A673 (cell line): ENCODE data around the gene ELFN1. TPM values are rescaled to one million over a fixed set of nuclear protein-coding genes. Genes with fewer than 3 reads are reported as not detected.

Experiments used
- BruUV-seq: library from RNA; stranded (reverse); fragments of 400-500 nt; replicated peaks from 2 replicates; lab custom pipeline; 2021; lab: Mats Ljungman, UMichigan
- CTCF ChIA-PET: fragments of 300-600 bp; sonication (Branson Sonifier 250); formaldehyde crosslinking; loops from one replicate; lab custom pipeline; 2022; ENCODE audit warnings: antibody characterized with exemption; lab: Charles Lee
- POLR2A ChIA-PET: fragments of 300-600 bp; sonication (Branson Sonifier 250); formaldehyde crosslinking; loops from one replicate; lab custom pipeline; 2022; ENCODE audit warnings: antibody characterized with exemption; ENCODE audit not compliant: low non-redundant PET; lab: Charles Lee
- DNase-seq: peaks from one replicate; pipeline ENCODE4 v3.0.0-alpha.2; 2015; ENCODE audit warnings: low spot score
- H3K27ac ChIP-seq: fragments of 200-600 bp; sonication (generic); 2 replicates; pipeline ENCODE4 v1.5.1; 2016; ENCODE audit warnings: mixed run types, low read depth, mild to moderate bottlenecking, mixed read lengths, antibody characterized with exemption, low read length; ENCODE audit not compliant: poor library complexity, severe bottlenecking
- H3K27me3 ChIP-seq: fragments of 200-600 bp; sonication (generic); replicated peaks from 2 replicates; pipeline ENCODE4 v1.6.1; 2017; ENCODE audit warnings: mixed run types, low read depth, mild to moderate bottlenecking, mixed read lengths, antibody characterized with exemption, low read length; ENCODE audit not compliant: insufficient read depth, poor library complexity
- H3K36me3 ChIP-seq: fragments of 200-600 bp; sonication (generic); 2 replicates; pipeline ENCODE4 v1.6.1; 2016; ENCODE audit warnings: mixed run types, mild to moderate bottlenecking, mixed read lengths, antibody characterized with exemption, low read length; ENCODE audit not compliant: insufficient read depth, poor library complexity, severe bottlenecking
- H3K4me1 ChIP-seq: fragments of 200-600 bp; sonication (generic); 2 replicates; pipeline ENCODE4 v1.6.1; 2017; ENCODE audit warnings: mixed run types, mild to moderate bottlenecking, mixed read lengths, antibody characterized with exemption, low read length; ENCODE audit not compliant: insufficient read depth, poor library complexity, severe bottlenecking
- H3K4me3 ChIP-seq: fragments of 200-600 bp; sonication (generic); 2 replicates; pipeline ENCODE4 v1.5.1; 2016; ENCODE audit warnings: low read depth, mixed run types, mild to moderate bottlenecking, mixed read lengths, low read length; ENCODE audit not compliant: poor library complexity, severe bottlenecking
- H3K9me3 ChIP-seq: fragments of 200-600 bp; sonication (generic); 2 replicates; pipeline ENCODE4 v1.6.1; 2016; ENCODE audit warnings: mixed run types, low read depth, mild to moderate bottlenecking, mixed read lengths, antibody characterized with exemption, low read length; ENCODE audit not compliant: poor library complexity, severe bottlenecking
- CTCF ChIP-seq: fragments of 300-800, 200-600 bp; sonication (generic); conservative IDR thresholded peaks from 2 replicates; pipeline ENCODE4 v1.5.1; 2017; ENCODE audit warnings: low read depth, mild to moderate bottlenecking, antibody characterized with exemption, low read length, moderate library complexity, mixed read lengths
- EZH2 ChIP-seq: fragments of 200-600 bp; sonication (generic); IDR thresholded peaks from 2 replicates; pipeline ENCODE4 v1.6.1; 2017; ENCODE audit warnings: borderline replicate concordance, low read depth, mild to moderate bottlenecking, mixed read lengths, antibody characterized with exemption, low read length; ENCODE audit not compliant: poor library complexity, severe bottlenecking
- intact Hi-C: fragments of 100-400 bp; cut with micrococcal nuclease; formaldehyde crosslinking; loops from one replicate; pipeline ENCODE4 v1.10.0; 2022; ENCODE audit not compliant: unreplicated experiment
- total RNA-seq: library from RNA; stranded (reverse); gene quantifications from 2 replicates; pipeline ENCODE4 v1.2.3, GENCODE V29; 2021

The ELFN1 gene
- total RNA-seq, 1 experiment from 2014 or later = not detected

GRCh38 chr7:1679966-1680730, 10.1 kb downstream of the ELFN1 start:
- DNase-seq = no peak
- CTCF ChIA-PET = no interaction called here
- POLR2A ChIA-PET = no interaction called here

GRCh38 chr7:1681581-1681980, 11.5 kb downstream of the ELFN1 start:
- Histone ChIP-seq H3K4me3 (no peak overlapping the region), H3K27ac (no peak overlapping the region), H3K36me3 (no peaks in the 10 kb centered on the region), H3K27me3 (peaks cover 21% of the 10 kb centered on the region), H3K9me3 (peaks cover 22% of the 10 kb centered on the region), H3K4me1 (no peaks in the 10 kb centered on the region)
- no TSS peak for BruUV-seq
- POLR2A ChIA-PET = no interaction called here
- intact Hi-C loops = no loop called here
- CTCF ChIA-PET = no interaction called here
- TF ChIP-seq CTCF = no peak
- no peak for TF ChIP-seq EZH2
- DNase-seq = no peak

More at GRCh38 chr7:1679966-1680730, 10.1 kb downstream of the ELFN1 start:
- Histone ChIP-seq H3K36me3 (no peaks in the 10 kb centered on the region), H3K9me3 (peaks cover 18% of the 10 kb centered on the region), H3K27me3 (peaks cover 36% of the 10 kb centered on the region), H3K4me1 (no peaks in the 10 kb centered on the region), H3K4me3 (no peak overlapping the region), H3K27ac (no peak overlapping the region)
- intact Hi-C loops = no loop called here
- no TSS peak for BruUV-seq
- no peak for TF ChIP-seq CTCF
- TF ChIP-seq EZH2 = no peak

GRCh38 chr7:1685000-1685624, 15.0 kb downstream of the ELFN1 start:
- no peak for DNase-seq
- Histone ChIP-seq H3K27ac (no peak overlapping the region), H3K27me3 (peaks cover 9% of the 10 kb centered on the region), H3K9me3 (peaks cover 22% of the 10 kb centered on the region), H3K4me1 (no peaks in the 10 kb centered on the region), H3K36me3 (no peaks in the 10 kb centered on the region), H3K4me3 (no peak overlapping the region)
- intact Hi-C loops = no loop called here
- POLR2A ChIA-PET = no interaction called here
- BruUV-seq = no TSS peak
- CTCF ChIA-PET = no interaction called here
- no peak for TF ChIP-seq EZH2
- no peak for TF ChIP-seq CTCF
